Peyer's patch (tissue), 4 donors: ENCODE measurements around the gene KANSL1.

ENCODE experiments used
- POLR2A ChIP-seq, 2 donors: fragments of 450-650 bp; IDR thresholded peaks; one replicate each; pipeline ENCODE4 v1.5.1; 2017; ENCODE audit warnings: antibody characterized with exemption in 2 of 2, mild to moderate bottlenecking in 2 of 2, moderate library complexity in 2 of 2
- TF ChIP-seq, protein P1 (sequence below), 6 experiments: fragments of 450-650 bp in 4 of 6; fragments of 200-600 bp in 2 of 6; sonication (generic) in 1 of 6; IDR thresholded peaks; one replicate each; pipeline ENCODE4 v1.5.1; 2017 to 2019; ENCODE audit warnings: antibody characterized with exemption in 6 of 6, mild to moderate bottlenecking in 3 of 6, moderate library complexity in 1 of 6

DNA sequence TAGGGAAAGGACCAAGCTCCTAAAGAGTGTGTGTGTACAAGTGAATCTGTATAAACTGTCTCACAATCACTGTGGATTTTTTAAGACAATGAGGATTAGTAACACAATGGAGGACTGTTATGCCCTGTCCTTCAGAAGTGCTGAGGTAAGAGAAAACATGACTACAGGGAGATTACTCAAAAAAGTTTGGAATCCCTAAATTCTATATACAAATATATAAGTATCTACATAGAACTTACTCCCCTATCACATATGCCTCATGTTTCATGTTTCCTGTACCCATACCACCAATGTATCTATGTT is 112.3 kb downstream of the KANSL1 start:
- TF ChIP-seq, protein P1, sequence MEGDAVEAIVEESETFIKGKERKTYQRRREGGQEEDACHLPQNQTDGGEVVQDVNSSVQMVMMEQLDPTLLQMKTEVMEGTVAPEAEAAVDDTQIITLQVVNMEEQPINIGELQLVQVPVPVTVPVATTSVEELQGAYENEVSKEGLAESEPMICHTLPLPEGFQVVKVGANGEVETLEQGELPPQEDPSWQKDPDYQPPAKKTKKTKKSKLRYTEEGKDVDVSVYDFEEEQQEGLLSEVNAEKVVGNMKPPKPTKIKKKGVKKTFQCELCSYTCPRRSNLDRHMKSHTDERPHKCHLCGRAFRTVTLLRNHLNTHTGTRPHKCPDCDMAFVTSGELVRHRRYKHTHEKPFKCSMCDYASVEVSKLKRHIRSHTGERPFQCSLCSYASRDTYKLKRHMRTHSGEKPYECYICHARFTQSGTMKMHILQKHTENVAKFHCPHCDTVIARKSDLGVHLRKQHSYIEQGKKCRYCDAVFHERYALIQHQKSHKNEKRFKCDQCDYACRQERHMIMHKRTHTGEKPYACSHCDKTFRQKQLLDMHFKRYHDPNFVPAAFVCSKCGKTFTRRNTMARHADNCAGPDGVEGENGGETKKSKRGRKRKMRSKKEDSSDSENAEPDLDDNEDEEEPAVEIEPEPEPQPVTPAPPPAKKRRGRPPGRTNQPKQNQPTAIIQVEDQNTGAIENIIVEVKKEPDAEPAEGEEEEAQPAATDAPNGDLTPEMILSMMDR (IDR thresholded peaks at IDR 0.05): no peak
- TF ChIP-seq POLR2A (IDR thresholded peaks at IDR 0.05): no peak
